Keratinocyte (primary cell): ENCODE results near the gene CACNA2D2. TPM values are rescaled to one million over a fixed set of nuclear protein-coding genes. Genes with fewer than 3 reads are reported as not detected.

Source experiments
- DNase-seq: peaks from one replicate; pipeline ENCODE4 v3.0.0-alpha.2; 2011; ENCODE audit warnings: low read depth, missing footprints, low spot score
- FAIRE-seq: peaks from 2 replicates; lab custom pipeline; 2011; peaks lifted over from hg19 to GRCh38; lab: Jason Lieb, UNC
- H2AFZ ChIP-seq: 2 replicates; pipeline ENCODE4 v1.6.0; 2012; ENCODE audit warnings: low read length, control low read depth, inconsistent platforms; ENCODE audit not compliant: control insufficient read depth
- H3K27ac ChIP-seq: 2 replicates; pipeline ENCODE4 v1.5.1; 2011; ENCODE audit warnings: low read length; ENCODE audit not compliant: control insufficient read depth, insufficient read depth
- H3K27me3 ChIP-seq: 3 replicates; pipeline ENCODE4 v1.6.0; 2011; ENCODE audit warnings: low read length; ENCODE audit not compliant: control insufficient read depth, insufficient read depth; ENCODE audit errors: extremely low read depth
- H3K36me3 ChIP-seq, 2 experiments: 2 replicates in 1 of 2; 3 replicates in 1 of 2; pipeline ENCODE4 v1.5.1; 2011; ENCODE audit warnings: low read length in 2 of 2, mild to moderate bottlenecking in 1 of 2; ENCODE audit not compliant: control insufficient read depth in 2 of 2, insufficient read depth in 2 of 2; ENCODE audit errors: extremely low read depth in 1 of 2
- H3K4me1 ChIP-seq: 3 replicates; pipeline ENCODE4 v1.5.1; 2011; ENCODE audit warnings: low read length; ENCODE audit not compliant: control insufficient read depth, insufficient read depth; ENCODE audit errors: extremely low read depth
- H3K4me2 ChIP-seq: 3 replicates; pipeline ENCODE4 v1.6.0; 2011; ENCODE audit warnings: low read depth, low read length; ENCODE audit not compliant: control insufficient read depth, insufficient read depth; ENCODE audit errors: extremely low read depth
- H3K4me3 ChIP-seq, 3 experiments: fragments of 200-600 bp in 1 of 3; sonication (generic) in 1 of 3; 2 replicates in 2 of 3; 3 replicates in 1 of 3; pipeline ENCODE4 v1.5.1; 2011 to 2016; ENCODE audit warnings: low read length in 3 of 3, mild to moderate bottlenecking in 3 of 3, control low read depth in 2 of 3, inconsistent platforms in 1 of 3, low read depth in 1 of 3, mixed read lengths in 1 of 3, mixed run types in 1 of 3, moderate library complexity in 1 of 3; ENCODE audit not compliant: control insufficient read depth in 2 of 3, insufficient read depth in 2 of 3; ENCODE audit errors: extremely low read depth in 1 of 3
- H3K79me2 ChIP-seq: 2 replicates; pipeline ENCODE4 v1.6.0; 2012; ENCODE audit warnings: low read length; ENCODE audit not compliant: control insufficient read depth, insufficient read depth
- H3K9ac ChIP-seq: 3 replicates; pipeline ENCODE4 v1.6.0; 2011; ENCODE audit warnings: low read length; ENCODE audit not compliant: control insufficient read depth, insufficient read depth; ENCODE audit errors: extremely low read depth
- H3K9me1 ChIP-seq: 3 replicates; pipeline ENCODE4 v1.6.0; 2011; ENCODE audit warnings: low read length; ENCODE audit not compliant: control insufficient read depth, insufficient read depth; ENCODE audit errors: extremely low read depth
- H3K9me3 ChIP-seq: 2 replicates; pipeline ENCODE4 v1.5.1; 2012; ENCODE audit warnings: low read depth, low read length; ENCODE audit not compliant: control insufficient read depth
- H4K20me1 ChIP-seq: 3 replicates; pipeline ENCODE4 v1.6.0; 2011; ENCODE audit warnings: low read length; ENCODE audit not compliant: control insufficient read depth, insufficient read depth; ENCODE audit errors: extremely low read depth
- CTCF ChIP-seq, 3 experiments: IDR thresholded peaks in 1 of 3; conservative IDR thresholded peaks in 1 of 3; optimal IDR thresholded peaks in 1 of 3; 2 replicates in 2 of 3; 3 replicates in 1 of 3; pipeline versions ENCODE3 to v1.5.1; 2011; ENCODE audit warnings: low read length in 3 of 3, mild to moderate bottlenecking in 3 of 3, moderate library complexity in 2 of 3, control low read depth in 1 of 3, inconsistent platforms in 1 of 3; ENCODE audit not compliant: insufficient read depth in 2 of 3; ENCODE audit errors: extremely low read depth in 1 of 3
- EZH2 ChIP-seq: IDR thresholded peaks from one replicate; pipeline ENCODE4 v1.6.1; 2012; ENCODE audit warnings: inconsistent platforms, mild to moderate bottlenecking, low read length, moderate library complexity
- dilution Hi-C: fragments of 300-500 bp; cut with MboI; formaldehyde crosslinking; loops from one replicate; pipeline ENCODE4 v1.7.0; 2020; ENCODE audit warnings: low sequenced_read_pairs; ENCODE audit not compliant: extremely low pct_ligation_motif_present
- polyA plus RNA-seq, 5 experiments: library from polyadenylated mRNA; depleted of rRNA in 3 of 5; stranded (reverse) in 3 of 5; stranded (forward) in 1 of 5; unstranded in 1 of 5; fragments of >200 nt; gene quantifications; 1 replicate in 1 of 5; 2 replicates in 3 of 5; 3 replicates in 1 of 5; pipeline versions ENCODE4 v1.2.1 to v1.2.3, GENCODE V29; 2011 to 2012; ENCODE audit warnings: missing spikeins in 2 of 5, low read depth in 1 of 5, low replicate concordance in 1 of 5

The CACNA2D2 gene
- polyA plus RNA-seq, 1 donor (not counting 4 experiments of a cell fraction or from before 2014, with no cell fraction given) = 0.04 TPM

GRCh38 chr3:50536471-50537180, 33.2 kb upstream of the CACNA2D2 start:
- FAIRE-seq = no peak

GRCh38 chr3:50534681-50535330, 31.4 kb upstream of the CACNA2D2 start:
- DNase-seq = no peak
- dilution Hi-C loops = no loop called here
- no peaks in the 10 kb centered on the region for H3K36me3 ChIP-seq
- no peak overlapping the region for H3K4me2 ChIP-seq
- H2AFZ ChIP-seq = no peak overlapping the region
- H3K9ac ChIP-seq = no peak overlapping the region
- H3K4me1 ChIP-seq = peaks cover 7% of the 10 kb centered on the region
- peaks cover 64% of the 10 kb centered on the region for H3K27me3 ChIP-seq
- no peaks in the 10 kb centered on the region for H3K9me1 ChIP-seq
- H3K27ac ChIP-seq = no peak overlapping the region
- TF ChIP-seq CTCF (optimal IDR thresholded peaks at IDR 0.05 in 1 of 3, IDR thresholded peaks at IDR 0.05 in 1 of 3, conservative IDR thresholded peaks at IDR 0.05 in 1 of 3; ENCODE audit: extremely low read depth in 1 of 3, insufficient read depth in 2 of 3, low read length in 3 of 3) (no peak), EZH2 (no peak)
- H3K9me3 ChIP-seq = no peaks in the 10 kb centered on the region
- H3K4me3 ChIP-seq = no peak overlapping the region
- no peak for FAIRE-seq
- H3K79me2 ChIP-seq = no peaks in the 10 kb centered on the region
- no peaks in the 10 kb centered on the region for H4K20me1 ChIP-seq

More at GRCh38 chr3:50536471-50537180, 33.2 kb upstream of the CACNA2D2 start:
- Histone ChIP-seq H3K4me1 (peaks cover 12% of the 10 kb centered on the region), H3K27me3 (peaks cover 47% of the 10 kb centered on the region), H3K9me1 (no peaks in the 10 kb centered on the region), H3K79me2 (no peaks in the 10 kb centered on the region), H3K9me3 (no peaks in the 10 kb centered on the region), H3K9ac (no peak overlapping the region), H2AFZ (no peak overlapping the region), H3K36me3 (no peaks in the 10 kb centered on the region), H3K4me3 (no peak overlapping the region), H3K4me2 (no peak overlapping the region), H3K27ac (no peak overlapping the region), H4K20me1 (no peaks in the 10 kb centered on the region)
- no peak for TF ChIP-seq CTCF (optimal IDR thresholded peaks at IDR 0.05 in 1 of 3, IDR thresholded peaks at IDR 0.05 in 1 of 3, conservative IDR thresholded peaks at IDR 0.05 in 1 of 3; ENCODE audit: extremely low read depth in 1 of 3, insufficient read depth in 2 of 3, low read length in 3 of 3)
- no peak for TF ChIP-seq EZH2
- no peak for DNase-seq
- dilution Hi-C loops = no loop called here
